GM18498 (cell line): Measurements from ENCODE around the gene SLC6A8.
"Not testable (repeated sequence)": the region's sequence is repeated elsewhere in the genome, so short reads cannot be mapped to it uniquely, and the experiment has no call there.

Source experiments
- ATAC-seq: cut with Tn5 transposase; IDR thresholded peaks from one replicate; pipeline ENCODE4 v1.9.1; 2021; ENCODE audit warnings: mild to moderate bottlenecking, moderate library complexity; ENCODE audit not compliant: unreplicated experiment

The SLC6A8 gene

DNA sequence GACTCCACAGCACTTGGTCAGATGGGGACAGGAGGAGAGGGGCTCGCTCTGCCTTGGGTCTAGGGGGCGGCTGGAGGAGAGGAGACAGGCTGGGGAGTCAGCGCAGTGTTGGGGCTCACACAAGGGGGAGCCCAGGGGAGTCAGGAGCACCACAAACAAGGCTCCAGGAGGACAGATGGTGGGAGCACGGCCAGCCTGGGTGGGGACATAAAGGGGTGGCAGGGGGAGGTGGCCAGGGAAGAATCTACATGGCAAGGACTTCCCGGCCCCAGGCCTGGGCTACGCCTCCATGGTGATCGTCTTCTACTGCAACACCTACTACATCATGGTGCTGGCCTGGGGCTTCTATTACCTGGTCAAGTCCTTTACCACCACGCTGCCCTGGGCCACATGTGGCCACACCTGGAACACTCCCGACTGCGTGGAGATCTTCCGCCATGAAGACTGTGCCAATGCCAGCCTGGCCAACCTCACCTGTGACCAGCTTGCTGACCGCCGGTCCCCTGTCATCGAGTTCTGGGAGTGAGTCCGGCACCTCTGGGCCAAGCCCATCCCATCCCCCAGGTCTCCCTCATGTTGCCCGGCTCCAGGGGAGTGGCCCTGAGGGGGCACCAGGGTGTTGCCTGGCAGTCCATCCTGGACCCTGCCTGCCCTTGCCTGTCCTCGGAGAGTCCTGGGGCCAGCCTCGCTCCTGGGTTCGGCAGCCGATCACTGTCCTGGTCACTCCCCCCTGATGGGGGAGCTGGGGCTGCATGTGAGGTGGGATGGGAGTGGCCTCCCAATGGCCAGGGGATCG is 3.5 kb downstream of the SLC6A8 start:
- not testable (repeated sequence) for ATAC-seq

DNA sequence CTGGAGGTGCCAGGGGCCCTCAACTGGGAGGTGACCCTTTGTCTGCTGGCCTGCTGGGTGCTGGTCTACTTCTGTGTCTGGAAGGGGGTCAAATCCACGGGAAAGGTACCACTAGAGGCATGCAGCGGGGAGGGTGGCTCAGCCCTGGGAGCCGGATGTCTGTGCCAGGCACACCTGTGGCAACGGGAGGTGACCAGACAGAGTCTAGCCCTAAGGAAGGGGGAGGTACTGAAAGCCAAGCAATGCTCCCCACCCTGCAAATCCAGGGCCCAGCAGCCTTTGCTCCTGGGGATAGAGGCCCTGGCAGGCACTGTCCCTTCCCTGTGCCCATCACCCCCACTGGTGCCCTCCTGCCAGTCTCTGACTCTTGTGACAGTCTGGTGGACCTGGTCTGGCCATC is 4.3 kb downstream of the SLC6A8 start:
- ATAC-seq, result no peak

DNA sequence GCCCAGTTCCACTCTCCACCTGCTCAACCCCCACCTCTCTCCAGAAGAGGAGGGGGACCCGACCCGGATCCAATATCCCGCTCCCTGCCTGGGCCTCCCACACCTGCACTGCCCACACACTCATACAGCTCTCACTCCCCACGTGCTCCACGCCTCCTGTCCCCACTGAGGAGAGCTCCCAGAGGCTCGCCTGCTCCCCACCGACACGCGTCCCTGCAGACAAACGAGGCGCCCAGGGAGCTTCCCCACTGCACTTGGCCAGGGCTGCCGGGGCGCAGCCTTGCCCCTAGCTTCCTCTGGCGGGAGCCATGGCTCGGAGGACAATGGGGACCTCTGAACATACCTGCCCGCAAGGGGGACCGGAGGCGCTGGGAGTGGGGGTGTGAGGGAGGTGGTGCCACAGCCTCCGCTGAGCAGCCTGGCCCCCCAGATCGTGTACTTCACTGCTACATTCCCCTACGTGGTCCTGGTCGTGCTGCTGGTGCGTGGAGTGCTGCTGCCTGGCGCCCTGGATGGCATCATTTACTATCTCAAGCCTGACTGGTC is 5.0 kb downstream of the SLC6A8 start:
- no peak for ATAC-seq

DNA sequence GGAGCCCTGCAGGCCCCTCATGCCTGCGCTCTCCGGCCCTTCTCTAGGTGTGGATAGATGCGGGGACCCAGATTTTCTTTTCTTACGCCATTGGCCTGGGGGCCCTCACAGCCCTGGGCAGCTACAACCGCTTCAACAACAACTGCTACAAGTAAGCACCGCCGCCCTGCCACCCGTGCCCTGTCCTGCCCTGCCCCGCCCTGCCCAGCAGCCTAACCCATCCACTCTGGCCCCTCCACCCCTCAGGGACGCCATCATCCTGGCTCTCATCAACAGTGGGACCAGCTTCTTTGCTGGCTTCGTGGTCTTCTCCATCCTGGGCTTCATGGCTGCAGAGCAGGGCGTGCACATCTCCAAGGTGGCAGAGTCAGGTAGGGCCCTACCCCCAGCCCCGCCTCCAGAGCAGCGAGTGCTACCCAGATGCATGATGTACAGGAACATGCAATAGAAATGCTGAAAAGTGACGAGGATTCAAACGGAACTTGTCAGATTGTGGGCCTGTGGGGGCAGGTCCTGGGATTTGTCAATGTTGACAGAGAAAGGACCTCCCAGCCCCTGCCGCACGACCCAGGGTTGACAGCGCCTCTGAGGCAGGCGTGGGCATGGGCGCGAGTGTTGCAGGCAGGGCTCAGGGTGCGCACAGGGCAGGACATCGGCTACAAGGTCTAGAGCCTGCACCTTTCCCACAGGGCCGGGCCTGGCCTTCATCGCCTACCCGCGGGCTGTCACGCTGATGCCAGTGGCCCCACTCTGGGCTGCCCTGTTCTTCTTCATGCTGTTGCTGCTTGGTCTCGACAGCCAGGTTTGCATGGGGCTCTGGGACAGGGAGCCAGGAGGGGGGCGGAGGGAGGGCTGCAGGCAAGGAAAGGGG is 5.7 kb downstream of the SLC6A8 start:
- no peak for ATAC-seq

DNA sequence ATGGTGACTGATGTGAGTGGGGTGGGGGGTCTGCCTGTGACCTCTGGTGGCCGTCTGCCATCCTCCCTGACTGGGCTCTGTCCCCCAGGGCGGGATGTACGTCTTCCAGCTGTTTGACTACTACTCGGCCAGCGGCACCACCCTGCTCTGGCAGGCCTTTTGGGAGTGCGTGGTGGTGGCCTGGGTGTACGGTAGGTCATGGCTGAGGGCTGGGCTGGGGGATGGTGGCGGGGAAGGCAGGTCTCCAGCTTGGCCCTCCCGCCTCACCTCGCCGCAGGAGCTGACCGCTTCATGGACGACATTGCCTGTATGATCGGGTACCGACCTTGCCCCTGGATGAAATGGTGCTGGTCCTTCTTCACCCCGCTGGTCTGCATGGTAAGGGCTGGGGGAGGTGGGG is 6.5 kb downstream of the SLC6A8 start:
- ATAC-seq, result not testable (repeated sequence)

DNA sequence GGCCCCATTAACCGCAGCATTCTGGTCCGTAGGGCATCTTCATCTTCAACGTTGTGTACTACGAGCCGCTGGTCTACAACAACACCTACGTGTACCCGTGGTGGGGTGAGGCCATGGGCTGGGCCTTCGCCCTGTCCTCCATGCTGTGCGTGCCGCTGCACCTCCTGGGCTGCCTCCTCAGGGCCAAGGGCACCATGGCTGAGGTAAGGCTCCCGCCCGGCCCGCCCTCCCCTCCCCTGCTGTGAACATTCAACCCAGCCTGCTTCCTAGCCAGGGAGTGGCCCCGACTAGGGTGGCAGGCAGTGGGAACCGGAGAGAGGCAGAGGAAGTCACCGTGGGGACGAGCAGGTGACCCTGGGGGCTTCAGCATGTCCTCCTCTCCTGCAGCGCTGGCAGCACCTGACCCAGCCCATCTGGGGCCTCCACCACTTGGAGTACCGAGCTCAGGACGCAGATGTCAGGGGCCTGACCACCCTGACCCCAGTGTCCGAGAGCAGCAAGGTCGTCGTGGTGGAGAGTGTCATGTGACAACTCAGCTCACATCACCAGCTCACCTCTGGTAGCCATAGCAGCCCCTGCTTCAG is 7.1 kb downstream of the SLC6A8 start:
- ATAC-seq, result no peak

DNA sequence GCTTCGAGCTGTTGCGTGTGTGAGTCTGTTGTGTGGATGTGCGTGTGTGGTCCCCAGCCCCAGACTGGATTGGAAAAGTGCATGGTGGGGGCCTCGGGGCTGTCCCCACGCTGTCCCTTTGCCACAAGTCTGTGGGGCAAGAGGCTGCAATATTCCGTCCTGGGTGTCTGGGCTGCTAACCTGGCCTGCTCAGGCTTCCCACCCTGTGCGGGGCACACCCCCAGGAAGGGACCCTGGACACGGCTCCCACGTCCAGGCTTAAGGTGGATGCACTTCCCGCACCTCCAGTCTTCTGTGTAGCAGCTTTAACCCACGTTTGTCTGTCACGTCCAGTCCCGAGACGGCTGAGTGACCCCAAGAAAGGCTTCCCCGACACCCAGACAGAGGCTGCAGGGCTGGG is 8.4 kb downstream of the SLC6A8 start:
- ATAC-seq, result no peak

DNA sequence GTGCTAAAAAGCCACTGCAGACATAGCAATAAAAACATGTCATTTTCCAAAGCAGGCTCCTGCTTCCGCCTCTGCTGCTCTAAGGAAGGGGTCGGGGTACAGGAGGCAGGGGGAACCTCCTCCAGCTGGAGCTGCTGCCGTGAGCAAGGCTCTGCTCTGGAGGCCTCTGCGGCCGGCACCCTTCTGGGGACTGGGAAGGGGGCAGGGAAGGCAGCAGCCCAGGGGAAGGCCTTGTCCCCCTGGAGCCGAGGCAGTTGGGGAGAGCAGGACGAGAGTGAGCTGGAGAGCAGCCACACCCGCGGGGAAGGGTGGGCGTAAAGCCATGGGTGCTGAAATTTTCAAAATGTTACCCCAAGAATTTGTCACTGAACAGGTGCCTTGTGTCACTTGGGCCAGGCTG is 8.8 kb downstream of the SLC6A8 start:
- ATAC-seq, result not testable (repeated sequence)

DNA sequence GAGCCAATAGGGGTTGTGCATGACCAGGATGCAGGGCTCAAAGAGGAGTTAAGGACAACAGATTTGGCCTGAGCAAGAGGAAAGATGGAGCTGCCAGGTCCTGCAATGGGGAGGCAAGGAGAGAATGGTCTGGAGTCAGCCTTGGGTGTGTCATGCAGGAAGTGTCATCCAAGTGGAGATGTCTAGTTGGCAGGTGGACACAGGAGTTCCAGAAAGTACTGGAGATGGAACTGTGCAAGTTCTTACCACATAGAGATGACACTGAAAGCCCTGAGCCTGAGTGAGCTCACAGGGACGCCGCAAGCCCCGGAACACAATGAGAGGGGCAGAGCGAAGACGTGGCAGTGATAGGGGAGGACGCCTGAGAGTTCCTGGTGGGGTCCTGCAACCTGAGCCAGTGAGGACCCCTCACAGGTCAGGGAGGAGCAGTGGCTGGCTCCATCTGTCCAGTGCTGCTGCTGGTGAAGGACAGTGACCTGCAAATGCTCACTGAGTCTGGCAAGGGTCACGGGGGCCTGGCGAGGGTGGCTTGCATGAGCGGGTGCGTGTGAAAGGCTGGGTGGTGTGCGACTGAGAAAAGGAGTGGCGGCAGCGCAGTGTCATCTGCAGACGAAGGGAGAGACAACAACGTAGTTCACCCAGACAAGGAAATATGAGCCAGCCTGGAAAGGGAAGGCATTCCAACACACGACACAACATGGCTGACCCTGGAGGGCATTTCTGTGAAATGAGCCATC is 9.4 kb downstream of the SLC6A8 start:
- not testable (repeated sequence) for ATAC-seq

DNA sequence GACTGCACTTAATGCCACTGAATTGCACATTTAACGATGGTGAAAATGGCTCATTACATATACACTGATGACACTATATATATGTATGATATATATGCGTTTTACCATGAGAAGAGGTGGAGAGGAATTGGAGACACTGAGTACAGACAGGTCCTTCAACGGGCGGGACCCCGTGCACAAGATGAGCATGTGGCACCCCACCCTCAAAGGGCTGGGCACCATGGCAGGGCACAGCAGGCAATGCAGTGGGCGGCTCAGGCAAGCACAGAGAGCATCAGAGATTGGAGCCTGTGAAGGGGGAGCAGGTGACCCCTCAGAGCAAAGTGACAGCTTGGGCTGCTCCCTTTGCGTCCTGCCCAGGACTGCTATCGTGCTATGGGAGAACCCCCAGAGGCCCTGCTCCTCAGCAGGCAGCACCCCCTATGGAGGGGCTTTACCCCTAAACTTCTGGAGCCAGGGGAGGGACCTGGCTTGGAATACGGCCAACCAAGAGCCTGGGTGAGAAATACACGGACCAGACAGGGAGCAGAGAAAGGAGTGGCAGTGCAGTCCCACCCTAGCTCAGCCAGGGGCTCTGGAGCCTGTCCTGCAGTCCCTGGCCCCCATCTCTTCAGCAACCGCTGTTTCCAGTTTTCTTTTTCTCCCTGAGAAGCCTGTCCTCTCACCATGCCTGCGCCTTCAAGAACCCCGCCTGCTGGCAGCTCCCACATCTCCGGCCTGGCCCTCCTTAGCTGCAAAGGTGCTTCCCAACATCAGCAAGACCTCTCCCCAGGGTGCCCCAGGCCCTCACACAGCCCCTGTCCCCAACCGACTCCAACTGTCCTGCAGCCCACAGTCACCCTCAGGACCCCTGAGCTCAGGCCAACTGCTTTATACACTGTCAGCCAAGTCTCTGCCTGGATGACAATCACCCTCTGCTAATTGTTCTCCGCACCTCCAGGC is 10.5 kb downstream of the SLC6A8 start:
- no peak for ATAC-seq

DNA sequence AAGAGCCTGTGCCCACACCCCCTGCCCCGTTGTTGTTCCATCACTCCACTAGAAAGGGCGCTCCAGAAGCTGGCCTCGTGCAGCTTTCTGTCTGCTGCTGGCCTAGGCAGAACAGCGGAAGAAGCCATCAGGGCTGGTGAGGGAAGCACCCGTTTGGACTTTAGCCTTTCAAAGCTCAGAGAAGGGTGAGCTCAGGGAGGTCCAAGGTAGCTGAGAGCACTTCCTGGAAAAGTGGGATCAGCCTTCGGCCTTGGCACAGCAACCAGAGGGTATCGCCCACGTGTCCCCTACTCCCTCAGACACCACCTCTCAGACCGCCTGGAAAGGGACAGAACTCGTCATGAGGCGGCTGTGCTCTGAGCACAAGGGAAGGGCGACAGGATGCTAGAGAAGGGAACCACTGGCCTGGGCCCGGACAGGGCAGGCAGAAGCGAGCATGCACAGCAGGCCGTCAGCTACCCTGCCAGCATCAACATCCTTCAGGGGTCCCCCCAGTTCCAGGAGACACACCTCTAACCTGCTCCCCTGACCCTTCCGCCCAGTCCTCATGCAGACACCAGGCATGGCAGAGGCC is 11.6 kb downstream of the SLC6A8 start:
- not testable (repeated sequence) for ATAC-seq

DNA sequence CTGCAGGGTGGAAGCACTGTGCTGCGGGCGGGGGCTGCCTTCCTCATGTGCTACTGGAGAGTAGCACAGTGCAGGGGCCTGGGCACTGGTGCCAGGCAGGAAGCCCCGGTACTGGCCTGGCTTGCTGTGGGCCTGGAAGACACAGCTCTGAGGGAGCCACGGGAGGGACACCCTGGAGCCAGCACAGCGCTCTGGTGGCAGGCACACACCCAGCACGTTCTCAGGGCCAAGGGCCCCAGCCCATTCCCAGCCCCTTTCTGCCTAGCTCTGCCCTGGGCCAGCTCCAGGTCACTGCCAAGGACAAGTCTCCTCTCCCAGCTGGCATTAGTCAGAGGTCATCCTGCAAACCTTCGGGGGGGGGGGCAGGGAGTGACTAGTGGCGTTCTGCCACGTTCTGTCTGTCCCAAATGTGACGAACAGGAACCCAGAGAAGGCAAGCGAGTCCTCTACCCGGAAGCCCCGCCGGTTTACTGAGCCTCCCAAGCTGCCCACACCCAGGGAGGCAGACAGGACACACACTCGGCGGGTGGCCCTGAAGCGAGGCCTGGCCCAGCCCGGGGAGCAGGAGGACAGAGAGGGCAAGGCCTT is 12.2 kb downstream of the SLC6A8 start:
- ATAC-seq, result not testable (repeated sequence)

DNA sequence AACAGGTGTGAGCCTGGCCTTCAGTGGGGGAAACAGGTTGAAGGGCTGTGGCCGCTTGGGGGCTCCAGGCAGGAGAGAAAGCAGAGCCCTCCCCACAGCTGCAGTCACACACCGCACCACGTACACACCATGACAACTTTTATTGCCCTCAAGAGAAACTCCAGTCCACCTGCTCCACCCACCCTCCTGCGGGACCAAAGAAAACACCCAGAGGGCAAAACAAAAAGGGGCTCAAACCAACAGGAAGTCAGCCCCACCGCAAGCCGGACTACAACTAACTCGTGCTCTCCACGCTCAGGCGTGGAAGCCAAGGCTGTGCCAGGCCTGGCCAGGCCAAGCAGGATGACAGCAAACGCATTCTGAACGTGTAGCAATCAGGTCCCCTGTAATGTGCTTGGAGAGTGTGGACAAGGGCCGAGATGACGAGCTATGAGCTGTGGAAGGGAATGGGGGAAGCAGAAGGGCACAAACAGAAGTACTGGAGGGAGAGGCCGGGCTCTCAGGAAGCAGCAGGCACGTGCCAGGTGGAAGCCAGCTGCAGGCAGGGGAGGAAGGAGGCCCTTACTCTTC is 12.7 kb downstream of the SLC6A8 start:
- no peak for ATAC-seq

DNA sequence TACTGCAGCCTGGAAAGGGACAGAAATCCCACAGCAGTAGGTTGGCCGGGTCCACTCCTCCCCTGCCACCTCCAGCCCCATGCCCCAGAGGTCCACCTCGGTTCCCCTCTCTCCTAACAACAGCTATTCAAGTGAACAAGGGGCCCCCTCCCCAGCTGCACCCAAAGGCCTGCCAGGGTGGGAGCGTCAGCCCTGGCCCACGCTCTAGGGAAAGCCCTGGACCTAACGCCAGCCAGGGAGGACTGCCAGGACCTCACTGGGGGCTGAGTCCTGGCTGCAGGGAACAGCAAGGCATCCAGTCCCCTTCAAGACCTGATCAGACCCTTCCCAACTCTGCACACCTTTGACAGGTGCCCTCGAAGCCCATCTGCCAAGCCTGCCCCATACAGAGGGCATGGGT is 13.2 kb downstream of the SLC6A8 start:
- ATAC-seq, result no peak

DNA sequence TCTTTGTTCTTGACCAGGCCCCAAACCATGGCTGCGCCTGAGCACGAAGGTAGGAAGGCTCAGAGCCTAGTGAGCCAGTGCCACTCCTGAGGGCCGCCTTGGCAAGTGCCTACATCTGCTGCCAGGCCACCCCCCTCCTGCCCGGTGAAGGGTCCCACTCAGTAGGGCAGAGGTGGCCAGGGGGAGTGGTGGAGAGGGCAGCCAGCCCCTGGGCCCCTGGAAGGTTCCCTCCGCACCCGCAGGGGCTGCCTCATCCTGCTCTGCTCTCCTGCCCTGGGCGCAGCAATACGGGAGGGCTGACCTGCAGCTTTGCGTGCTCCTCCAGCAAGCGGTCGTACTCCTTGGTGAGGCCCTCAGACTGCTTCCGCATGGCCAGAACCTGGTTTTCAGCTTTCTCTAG is 14.0 kb downstream of the SLC6A8 start:
- no peak for ATAC-seq

DNA sequence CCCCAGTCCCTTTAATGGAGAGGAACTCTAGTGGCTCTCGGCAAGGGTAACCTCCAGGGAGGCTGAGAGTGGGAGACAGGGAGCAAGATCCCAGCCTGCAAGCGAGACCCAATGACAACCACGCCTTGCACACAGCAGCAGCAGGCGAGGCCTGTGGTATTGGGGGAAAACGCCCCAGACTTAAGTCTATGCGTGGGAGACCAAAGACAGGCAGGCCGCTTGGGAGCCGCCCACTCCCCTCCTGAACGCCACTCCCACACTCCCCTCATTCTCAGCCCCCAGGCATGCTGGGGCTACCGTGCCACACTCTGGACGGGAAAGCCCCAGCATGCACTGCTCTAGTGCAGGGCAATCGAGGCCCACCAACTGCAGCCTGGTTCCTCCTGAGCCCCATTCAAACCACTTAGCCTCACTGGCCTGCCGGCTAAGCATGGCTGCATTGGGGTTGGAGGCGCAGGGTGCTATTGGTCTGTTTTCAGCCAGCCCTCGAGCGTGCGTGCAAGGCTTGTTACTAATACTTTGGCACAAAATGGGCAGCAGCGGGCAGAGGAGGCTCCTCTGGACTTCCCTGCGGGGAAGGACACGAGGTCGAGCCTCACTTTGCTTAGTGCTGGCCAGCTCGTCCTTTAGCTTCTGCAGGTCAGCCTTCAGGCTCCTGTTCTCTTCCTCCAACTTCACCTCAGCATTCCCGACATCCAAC is 14.8 kb downstream of the SLC6A8 start:
- no peak for ATAC-seq

DNA sequence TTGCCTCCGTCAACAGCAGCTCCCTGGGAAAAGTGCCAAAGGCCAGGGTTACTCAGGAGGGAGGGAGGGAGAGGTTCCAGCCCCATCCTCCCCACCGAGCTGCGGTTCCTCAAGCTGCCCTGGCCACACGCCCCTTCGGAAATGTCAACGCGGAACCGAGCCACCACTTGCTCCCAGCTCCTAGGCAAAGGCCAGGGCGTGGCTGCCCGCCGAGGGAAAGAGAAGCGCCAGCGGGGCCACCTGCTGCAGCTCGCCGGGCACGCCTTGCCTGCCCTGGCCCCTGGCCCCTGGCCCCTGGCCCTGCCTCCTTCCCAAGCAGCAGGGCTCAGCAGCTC is 15.3 kb downstream of the SLC6A8 start:
- no peak for ATAC-seq

DNA sequence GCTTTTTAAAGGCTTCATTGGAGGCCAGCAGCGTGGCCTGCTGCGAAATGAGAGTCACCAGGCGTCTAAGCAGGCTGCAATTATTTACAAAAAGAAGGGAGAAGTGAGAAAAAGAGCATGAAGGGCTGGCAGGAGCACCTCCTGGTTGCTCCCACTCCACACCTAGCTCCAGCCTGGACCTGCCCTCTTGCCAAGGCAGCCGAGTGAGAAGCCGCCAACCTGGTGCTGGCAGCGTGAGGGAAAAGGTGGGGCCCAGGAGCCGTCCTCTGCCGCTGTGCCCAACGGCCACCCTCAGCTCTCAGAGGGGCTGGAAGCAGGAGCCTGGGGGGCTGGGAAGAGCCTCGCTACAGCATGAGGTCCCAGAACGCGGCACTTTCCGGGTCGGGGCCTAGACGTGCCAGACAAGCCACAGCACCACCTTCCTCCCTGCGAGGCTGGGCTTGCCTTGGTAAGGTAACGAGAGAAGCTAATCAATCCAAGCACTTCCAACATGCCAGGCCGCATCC is 16.3 kb downstream of the SLC6A8 start:
- ATAC-seq, result no peak
